Transverse colon (tissue), 4 donors: Measurements from ENCODE around the gene IQCK.

Experiments
- CTCF ChIP-seq, 5 experiments: fragments of 200-600 bp in 3 of 5; fragments of 450-650 bp in 2 of 5; sonication (generic) in 3 of 5; IDR thresholded peaks; 1 replicate in 2 of 5; 2 replicates in 3 of 5; pipeline ENCODE4 v1.5.1; 2016 to 2017; ENCODE audit warnings: antibody characterized with exemption in 5 of 5, inconsistent platforms in 3 of 5, mild to moderate bottlenecking in 2 of 5, moderate library complexity in 1 of 5
- EP300 ChIP-seq: sonication (generic); formaldehyde crosslinking; IDR thresholded peaks from one replicate; pipeline ENCODE4 v1.6.1; 2017; ENCODE audit warnings: antibody characterized with exemption, low read depth
- POLR2A ChIP-seq: fragments of 450-650 bp; IDR thresholded peaks from one replicate; pipeline ENCODE4 v1.6.1; 2016; ENCODE audit warnings: antibody characterized with exemption, mild to moderate bottlenecking, moderate library complexity
- POLR2AphosphoS5 ChIP-seq, 3 donors: sonication (generic); formaldehyde crosslinking; IDR thresholded peaks; one replicate each; pipeline ENCODE4 v1.6.1; 2016; ENCODE audit warnings: antibody characterized with exemption in 3 of 3

- no peak for TF ChIP-seq CTCF (IDR thresholded peaks at IDR 0.05)
- no peak for TF ChIP-seq POLR2A
- TF ChIP-seq POLR2AphosphoS5 (IDR thresholded peaks at IDR 0.05): no peak
- TF ChIP-seq EP300: no peak
These were observed 161.2 kb downstream of the IQCK start for GRCh38 chr16:19879241-19879792.
